Hepatocyte (in vitro differentiated cells): ENCODE data around the gene TBC1D2. TPM values are rescaled to one million over a fixed set of nuclear protein-coding genes. Genes with fewer than 3 reads are reported as not detected.

Experiments
- DNase-seq: peaks from one replicate; pipeline ENCODE4 v3.0.0-alpha.2; 2016; ENCODE audit warnings: low spot score
- H2AFZ ChIP-seq: fragments of 200-600 bp; sonication (generic); 2 replicates; pipeline ENCODE4 v1.6.0; 2016; ENCODE audit warnings: antibody characterized with exemption, mild to moderate bottlenecking
- H3K27ac ChIP-seq: fragments of 200-600 bp; sonication (generic); 2 replicates; pipeline ENCODE4 v1.5.1; 2016; ENCODE audit warnings: mild to moderate bottlenecking
- H3K27me3 ChIP-seq: fragments of 200-600 bp; sonication (generic); 2 replicates; pipeline ENCODE4 v1.6.1; 2016
- H3K36me3 ChIP-seq: fragments of 200-600 bp; sonication (generic); replicated peaks from 2 replicates; pipeline ENCODE4 v1.5.1; 2016; ENCODE audit warnings: low read depth; ENCODE audit not compliant: insufficient read depth
- H3K4me1 ChIP-seq: fragments of 200-600 bp; sonication (generic); 2 replicates; pipeline ENCODE4 v1.5.1; 2016; ENCODE audit warnings: mild to moderate bottlenecking, moderate library complexity; ENCODE audit not compliant: insufficient read depth
- H3K4me2 ChIP-seq: fragments of 200-600 bp; sonication (generic); 2 replicates; pipeline ENCODE4 v1.6.0; 2016
- H3K4me3 ChIP-seq: fragments of 200-600 bp; sonication (generic); 2 replicates; pipeline ENCODE4 v1.5.1; 2016; ENCODE audit warnings: mild to moderate bottlenecking
- H3K79me2 ChIP-seq: fragments of 200-600 bp; sonication (generic); 2 replicates; pipeline ENCODE4 v1.6.0; 2017; ENCODE audit warnings: mild to moderate bottlenecking
- H3K9me2 ChIP-seq: fragments of 200-600 bp; sonication (generic); replicated peaks from 2 replicates; pipeline ENCODE4 v1.6.0; 2017; ENCODE audit warnings: mild to moderate bottlenecking; ENCODE audit not compliant: insufficient read depth
- H3K9me3 ChIP-seq: fragments of 200-600 bp; sonication (generic); 2 replicates; pipeline ENCODE4 v1.5.1; 2016; ENCODE audit warnings: low read depth, mild to moderate bottlenecking
- H4K20me1 ChIP-seq: fragments of 200-600 bp; sonication (generic); 2 replicates; pipeline ENCODE4 v1.6.0; 2016; ENCODE audit warnings: mild to moderate bottlenecking; ENCODE audit not compliant: insufficient read depth, poor library complexity, severe bottlenecking
- CTCF ChIP-seq: fragments of 200-600 bp; sonication (generic); IDR thresholded peaks from 2 replicates; pipeline ENCODE4 v1.5.1; 2016; ENCODE audit warnings: antibody characterized with exemption, mild to moderate bottlenecking; ENCODE audit not compliant: poor library complexity
- EZH2 ChIP-seq: fragments of 200-600 bp; sonication (generic); IDR thresholded peaks from 2 replicates; pipeline ENCODE4 v1.6.1; 2016; ENCODE audit warnings: antibody characterized with exemption, mild to moderate bottlenecking, borderline replicate concordance
- EZH2phosphoT487 ChIP-seq: fragments of 200-600 bp; sonication (generic); IDR thresholded peaks from one replicate; pipeline ENCODE4 v1.6.1; 2018; ENCODE audit warnings: antibody characterized with exemption, mild to moderate bottlenecking, low read depth, moderate library complexity; ENCODE audit not compliant: unreplicated experiment, severe bottlenecking
- WGBS: methylation state at CpG from one replicate; pipeline ENCODE4 v1.1.6; 2016; ENCODE audit warnings: low lambda C conversion rate; ENCODE audit errors: missing lambda C conversion rate; 5-methylcytosine and 5-hydroxymethylcytosine counted together
- polyA plus RNA-seq: library from polyadenylated mRNA; unstranded; fragments of >200 nt; fragmentation: Nextera tagmentation; extraction: Ambion mirVana; gene quantifications from 2 replicates; pipeline ENCODE4 v1.2.1, GENCODE V29; 2016
- total RNA-seq: library from RNA; depleted of rRNA; stranded (reverse); fragments of >200 nt; gene quantifications from 2 replicates; pipeline ENCODE4 v1.2.3, GENCODE V29; 2014

Gene TBC1D2
- total and polyA plus RNA-seq, 2 experiments from 2014 or later: 20.0 to 31.6 TPM

- H3K27me3 ChIP-seq: no peaks in the 10 kb centered on the region
- H3K4me1 ChIP-seq: no peaks in the 10 kb centered on the region
- H3K4me2 ChIP-seq: no peak overlapping the region
- no peaks in the 10 kb centered on the region for H3K36me3 ChIP-seq
- no peaks in the 10 kb centered on the region for H3K9me3 ChIP-seq
- no peak overlapping the region for H3K27ac ChIP-seq
- H2AFZ ChIP-seq: no peak overlapping the region
- peaks cover 17% of the 10 kb centered on the region for H3K79me2 ChIP-seq
- H3K9me2 ChIP-seq: no peaks in the 10 kb centered on the region
- no peaks in the 10 kb centered on the region for H4K20me1 ChIP-seq
- DNase-seq: no peak
- 83% methylated on average over 4 of the region's 4 CpGs for WGBS
- no peak overlapping the region for H3K4me3 ChIP-seq
- TF ChIP-seq EZH2phosphoT487 (no peak), CTCF (no peak), EZH2 (no peak)
Observed at GRCh38 chr9:98158071-98158831, 97.2 kb downstream of the TBC1D2 start.

- Histone ChIP-seq H3K27me3 (no peaks in the 10 kb centered on the region), H3K4me3 (no peak overlapping the region), H2AFZ (no peak overlapping the region), H4K20me1 (no peaks in the 10 kb centered on the region), H3K9me2 (no peaks in the 10 kb centered on the region), H3K36me3 (no peaks in the 10 kb centered on the region), H3K4me2 (no peak overlapping the region), H3K79me2 (peaks cover 17% of the 10 kb centered on the region), H3K4me1 (no peaks in the 10 kb centered on the region), H3K9me3 (no peaks in the 10 kb centered on the region), H3K27ac (no peak overlapping the region)
- DNase-seq: no peak
- 99% methylated on average over 10 of the region's 10 CpGs for WGBS
- no peak for TF ChIP-seq CTCF
- no peak for TF ChIP-seq EZH2phosphoT487
- TF ChIP-seq EZH2: no peak
Observed at GRCh38 chr9:98157372-98157771, 98.1 kb downstream of the TBC1D2 start.

GRCh38 chr9:98154678-98155077 is 100.8 kb downstream of the TBC1D2 start:
- no peak for DNase-seq
- WGBS: 92% methylated on average over 2 of the region's 2 CpGs

More at GRCh38 chr9:98154678-98155077, 100.8 kb downstream of the TBC1D2 start:
- Histone ChIP-seq H3K79me2 (peaks cover 3% of the 10 kb centered on the region), H3K4me3 (no peak overlapping the region), H3K9me2 (no peaks in the 10 kb centered on the region), H3K27me3 (no peaks in the 10 kb centered on the region), H3K4me1 (peaks cover 10% of the 10 kb centered on the region), H3K4me2 (no peak overlapping the region), H3K9me3 (no peaks in the 10 kb centered on the region), H3K36me3 (no peaks in the 10 kb centered on the region), H3K27ac (no peak overlapping the region), H2AFZ (no peak overlapping the region), H4K20me1 (no peaks in the 10 kb centered on the region)
- no peak for TF ChIP-seq CTCF
- TF ChIP-seq EZH2phosphoT487: no peak
- TF ChIP-seq EZH2: no peak
